RWPE2 (cell line): ENCODE data around the gene DSG3.

Experiments
- ATAC-seq: fragments of 200-7000 bp; cut with Tn5 transposase; 3 replicates; pipeline ENCODE4 v1.9.1; 2021; ENCODE audit warnings: low read depth
- DNase-seq: peaks from one replicate; pipeline ENCODE4 v3.0.0-alpha.2; 2020; ENCODE audit warnings: low spot score
- H3K27ac ChIP-seq: fragments of 450-650 bp; 2 replicates; pipeline ENCODE4 v1.5.1; 2017; ENCODE audit warnings: mild to moderate bottlenecking; ENCODE audit not compliant: poor library complexity, severe bottlenecking
- H3K27me3 ChIP-seq: fragments of 250-450 bp; sonication (Bioruptor Pico); 2 replicates; pipeline ENCODE4 v1.5.1; 2021; ENCODE audit warnings: mild to moderate bottlenecking, moderate library complexity; ENCODE audit not compliant: insufficient read depth, poor library complexity, severe bottlenecking
- H3K36me3 ChIP-seq: fragments of 250-450 bp; sonication (Bioruptor Pico); 2 replicates; pipeline ENCODE4 v1.5.1; 2020; ENCODE audit warnings: low read depth, mild to moderate bottlenecking, moderate library complexity
- H3K4me1 ChIP-seq: fragments of 250-450 bp; sonication (Bioruptor Pico); 2 replicates; pipeline ENCODE4 v1.5.1; 2021; ENCODE audit warnings: mild to moderate bottlenecking, moderate library complexity; ENCODE audit not compliant: insufficient read depth, poor library complexity, severe bottlenecking
- H3K4me3 ChIP-seq: fragments of 250-450 bp; sonication (Bioruptor Pico); 2 replicates; pipeline ENCODE4 v1.5.1; 2021; ENCODE audit warnings: mild to moderate bottlenecking, moderate library complexity; ENCODE audit not compliant: severe bottlenecking
- H3K9me3 ChIP-seq: fragments of 250-450 bp; sonication (Bioruptor Pico); 2 replicates; pipeline ENCODE4 v1.5.1; 2021; ENCODE audit warnings: mild to moderate bottlenecking, moderate library complexity; ENCODE audit not compliant: severe bottlenecking
- TF ChIP-seq, protein P1 (sequence below): fragments of 450-650 bp; IDR thresholded peaks from one replicate; pipeline ENCODE4 v1.5.1; 2017; ENCODE audit warnings: mild to moderate bottlenecking, moderate library complexity; ENCODE audit not compliant: poor library complexity, severe bottlenecking

DSG3 gene

DNA sequence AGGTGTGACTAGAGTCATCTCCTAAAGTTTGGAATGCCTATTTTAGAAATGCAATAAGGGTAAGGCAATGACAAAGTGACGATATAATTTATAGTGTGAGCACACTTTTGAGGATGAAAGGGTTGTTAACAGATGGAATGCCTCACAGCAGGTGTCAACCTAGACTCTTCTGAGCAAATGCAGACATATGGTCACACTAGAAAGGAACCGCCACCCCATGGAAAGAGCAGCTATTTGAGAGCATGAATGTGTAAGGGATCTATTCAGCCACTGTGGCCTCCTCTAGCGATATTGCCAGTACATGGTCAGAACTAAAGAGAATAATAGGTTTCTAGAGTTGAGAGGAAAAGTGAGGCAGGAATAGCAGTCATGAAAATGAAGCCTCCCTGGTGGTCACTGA is 68.9 kb downstream of the DSG3 start:
- H3K27me3 ChIP-seq = no peaks in the 10 kb centered on the region
- ATAC-seq (no peak), DNase-seq (no peak)
- H3K27ac ChIP-seq = no peak overlapping the region
- peaks cover 44% of the 10 kb centered on the region for H3K36me3 ChIP-seq
- peaks cover 27% of the 10 kb centered on the region for H3K4me1 ChIP-seq
- H3K4me3 ChIP-seq = no peak overlapping the region
- H3K9me3 ChIP-seq = no peaks in the 10 kb centered on the region
- TF ChIP-seq, protein P1, sequence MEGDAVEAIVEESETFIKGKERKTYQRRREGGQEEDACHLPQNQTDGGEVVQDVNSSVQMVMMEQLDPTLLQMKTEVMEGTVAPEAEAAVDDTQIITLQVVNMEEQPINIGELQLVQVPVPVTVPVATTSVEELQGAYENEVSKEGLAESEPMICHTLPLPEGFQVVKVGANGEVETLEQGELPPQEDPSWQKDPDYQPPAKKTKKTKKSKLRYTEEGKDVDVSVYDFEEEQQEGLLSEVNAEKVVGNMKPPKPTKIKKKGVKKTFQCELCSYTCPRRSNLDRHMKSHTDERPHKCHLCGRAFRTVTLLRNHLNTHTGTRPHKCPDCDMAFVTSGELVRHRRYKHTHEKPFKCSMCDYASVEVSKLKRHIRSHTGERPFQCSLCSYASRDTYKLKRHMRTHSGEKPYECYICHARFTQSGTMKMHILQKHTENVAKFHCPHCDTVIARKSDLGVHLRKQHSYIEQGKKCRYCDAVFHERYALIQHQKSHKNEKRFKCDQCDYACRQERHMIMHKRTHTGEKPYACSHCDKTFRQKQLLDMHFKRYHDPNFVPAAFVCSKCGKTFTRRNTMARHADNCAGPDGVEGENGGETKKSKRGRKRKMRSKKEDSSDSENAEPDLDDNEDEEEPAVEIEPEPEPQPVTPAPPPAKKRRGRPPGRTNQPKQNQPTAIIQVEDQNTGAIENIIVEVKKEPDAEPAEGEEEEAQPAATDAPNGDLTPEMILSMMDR = no peak

DNA sequence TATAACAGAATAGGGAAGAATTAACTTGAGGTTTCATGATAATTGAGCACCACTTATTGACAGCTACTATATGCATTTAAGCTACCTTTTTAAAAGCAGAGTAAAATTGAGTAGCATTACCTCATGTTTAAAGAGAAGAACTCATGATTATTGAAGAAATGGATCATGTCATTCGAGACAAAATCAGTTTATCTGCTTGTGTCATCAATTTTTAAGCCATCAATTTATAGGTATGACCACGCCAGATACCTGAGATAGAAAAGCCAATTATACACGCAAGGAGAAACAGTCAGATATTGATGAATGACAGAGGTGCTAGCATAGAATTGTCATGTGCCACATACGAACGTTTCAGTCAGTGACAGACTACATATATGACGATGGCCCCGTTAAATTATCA is 78.8 kb downstream of the DSG3 start:
- ATAC-seq (no peak), DNase-seq (no peak)
- H3K4me1 ChIP-seq = no peaks in the 10 kb centered on the region
- H3K9me3 ChIP-seq = no peaks in the 10 kb centered on the region
- no peaks in the 10 kb centered on the region for H3K27me3 ChIP-seq
- H3K27ac ChIP-seq = no peak overlapping the region
- H3K4me3 ChIP-seq = no peak overlapping the region
- TF ChIP-seq, protein P1 = no peak
- H3K36me3 ChIP-seq = peaks cover 98% of the 10 kb centered on the region
